GM18868 (cell line): ENCODE data around the gene ASAP2.

ENCODE experiments used
- ATAC-seq: cut with Tn5 transposase; IDR thresholded peaks from one replicate; pipeline ENCODE4 v1.9.1; 2021; ENCODE audit warnings: mild to moderate bottlenecking, moderate library complexity; ENCODE audit not compliant: unreplicated experiment

The ASAP2 gene

GRCh38 chr2:9230051-9230802, 23.6 kb downstream of the ASAP2 start:
- ATAC-seq = no peak

GRCh38 chr2:9230881-9231280, 24.3 kb downstream of the ASAP2 start:
- ATAC-seq = no peak

- no peak for ATAC-seq
Measured at GRCh38 chr2:9231291-9232165, 24.9 kb downstream of the ASAP2 start.

GRCh38 chr2:9232166-9232479, 25.5 kb downstream of the ASAP2 start:
- no peak for ATAC-seq

- ATAC-seq = no peak
Measured at GRCh38 chr2:9232886-9233285, 26.3 kb downstream of the ASAP2 start.

- ATAC-seq = no peak
Measured at GRCh38 chr2:9234680-9235146, 28.1 kb downstream of the ASAP2 start.

- no peak for ATAC-seq
Measured at GRCh38 chr2:9235147-9236044, 28.8 kb downstream of the ASAP2 start.

GRCh38 chr2:9236045-9236344, 29.4 kb downstream of the ASAP2 start:
- no peak for ATAC-seq

GRCh38 chr2:9236867-9237266, 30.3 kb downstream of the ASAP2 start:
- no peak for ATAC-seq

GRCh38 chr2:9237831-9238230, 31.2 kb downstream of the ASAP2 start:
- no peak for ATAC-seq

GRCh38 chr2:9238591-9239326, 32.1 kb downstream of the ASAP2 start:
- ATAC-seq = no peak

GRCh38 chr2:9239616-9240015, 33.0 kb downstream of the ASAP2 start:
- no peak for ATAC-seq

GRCh38 chr2:9240745-9241144, 34.1 kb downstream of the ASAP2 start:
- no peak for ATAC-seq

- no peak for ATAC-seq
Measured at GRCh38 chr2:9241233-9241632, 34.6 kb downstream of the ASAP2 start.

- no peak for ATAC-seq
Measured at GRCh38 chr2:9243357-9243756, 36.7 kb downstream of the ASAP2 start.

GRCh38 chr2:9244985-9245544, 38.5 kb downstream of the ASAP2 start:
- no peak for ATAC-seq

GRCh38 chr2:9247177-9247576, 40.6 kb downstream of the ASAP2 start:
- ATAC-seq = no peak

- no peak for ATAC-seq
Measured at GRCh38 chr2:9247786-9248185, 41.2 kb downstream of the ASAP2 start.

GRCh38 chr2:9248363-9248762, 41.8 kb downstream of the ASAP2 start:
- no peak for ATAC-seq

- no peak for ATAC-seq
Measured at GRCh38 chr2:9249020-9249800, 42.6 kb downstream of the ASAP2 start.
